NCI-H524 treated with DMSO at 0.1 percent for 48 hours (cell line): ENCODE results near the gene DCP2.

ENCODE experiments used
- DNase-seq: peaks from one replicate; lab custom pipeline; 2025; lab: John Stamatoyannopoulos, UW

Gene DCP2

DNA sequence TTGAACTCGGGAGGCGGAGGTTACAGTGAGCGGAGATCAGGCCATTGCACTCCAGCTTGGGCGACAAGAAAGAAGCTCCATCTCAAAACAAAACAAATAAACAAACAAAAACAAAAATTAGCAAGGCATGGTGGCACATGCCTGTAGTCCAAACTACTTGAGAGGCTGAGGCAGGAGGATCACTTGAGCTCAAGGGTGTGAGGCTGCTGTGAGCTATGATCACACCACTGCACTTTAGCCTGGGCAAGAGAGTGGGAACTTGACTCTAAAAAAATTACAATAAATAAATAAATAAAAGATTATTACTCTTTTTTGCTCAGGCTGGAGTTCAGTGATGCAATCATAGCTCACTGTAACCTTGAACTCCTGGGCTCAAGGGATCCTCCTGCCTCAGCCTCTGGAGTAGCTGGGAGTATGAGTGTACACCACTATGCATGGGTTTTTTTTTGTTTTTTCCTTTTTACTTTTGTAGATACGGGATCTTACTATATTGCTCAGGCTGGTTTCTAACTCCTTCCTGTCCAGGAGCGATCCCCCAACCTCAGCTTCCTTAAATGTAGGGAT lies 9.0 kb upstream of the DCP2 start:
- no peak for DNase-seq

- DNase-seq: no peak
These were observed 8.0 kb upstream of the DCP2 start for GRCh38 chr5:112968411-112969106.

DNA sequence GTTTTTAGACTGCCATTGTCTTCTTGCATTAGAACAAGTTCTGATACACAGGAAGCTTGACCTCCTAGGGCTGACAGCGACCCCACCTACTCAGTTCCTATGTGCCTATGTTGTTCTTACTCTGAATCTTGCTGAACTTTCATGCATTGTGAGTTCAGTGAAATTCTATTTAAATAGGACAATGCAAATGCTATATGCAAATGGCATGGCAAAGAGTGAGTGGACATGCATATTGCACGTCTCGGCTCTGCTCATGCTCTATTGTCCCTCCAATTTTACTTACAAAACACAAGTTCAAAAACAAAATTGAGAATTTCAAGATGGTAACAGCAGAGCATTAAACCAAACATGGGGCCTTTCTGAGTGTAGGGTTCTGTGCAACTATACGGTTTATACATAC lies 5.3 kb upstream of the DCP2 start:
- DNase-seq: no peak

DNA sequence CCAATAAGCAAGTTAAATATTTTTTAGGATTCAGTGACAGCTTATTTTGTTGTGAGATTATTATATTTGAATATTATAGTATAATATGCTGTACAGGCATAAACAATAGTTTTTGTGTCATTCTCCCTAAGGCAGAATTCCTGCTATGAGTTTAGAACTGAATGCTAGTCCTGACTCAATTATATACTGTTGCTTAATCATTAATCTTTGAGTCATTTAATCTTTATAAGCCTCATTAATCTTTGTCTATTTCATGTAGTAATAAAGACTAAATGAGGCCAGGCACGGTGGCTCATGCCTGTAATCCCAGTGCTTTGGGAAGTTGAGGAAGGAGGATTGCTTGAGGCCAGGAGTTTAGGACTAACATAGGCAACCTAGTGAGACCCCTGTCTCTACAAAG lies 3.6 kb upstream of the DCP2 start:
- no peak for DNase-seq

- DNase-seq: no peak
These were observed 2.7 kb upstream of the DCP2 start for GRCh38 chr5:112973904-112974303.

GRCh38 chr5:112974901-112975300 lies 1.7 kb upstream of the DCP2 start:
- DNase-seq: no peak

- no peak for DNase-seq
These were observed 722 bp upstream of the DCP2 start for GRCh38 chr5:112975721-112976431.

DNA sequence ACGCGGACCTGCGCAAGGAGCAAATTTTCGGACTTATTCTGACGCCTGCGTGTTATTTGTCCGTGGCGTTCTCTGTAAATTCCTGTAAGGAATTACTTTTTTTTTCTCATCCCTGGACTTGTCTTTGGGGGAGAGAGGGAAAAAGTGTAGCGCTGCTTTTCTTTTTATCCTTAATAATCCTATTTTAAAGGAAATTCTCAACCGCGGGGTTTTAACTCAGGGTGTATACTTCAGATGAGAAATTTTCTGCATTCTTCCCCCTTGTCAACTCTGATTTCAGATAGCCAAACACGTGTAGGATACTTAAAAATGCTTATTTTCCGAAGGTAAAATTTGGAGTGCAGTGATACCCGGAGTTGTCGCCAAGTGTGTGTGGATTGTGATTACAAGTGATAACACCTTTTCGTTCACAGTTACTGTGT lies 853 bp downstream of the DCP2 start:
- no peak for DNase-seq

DNA sequence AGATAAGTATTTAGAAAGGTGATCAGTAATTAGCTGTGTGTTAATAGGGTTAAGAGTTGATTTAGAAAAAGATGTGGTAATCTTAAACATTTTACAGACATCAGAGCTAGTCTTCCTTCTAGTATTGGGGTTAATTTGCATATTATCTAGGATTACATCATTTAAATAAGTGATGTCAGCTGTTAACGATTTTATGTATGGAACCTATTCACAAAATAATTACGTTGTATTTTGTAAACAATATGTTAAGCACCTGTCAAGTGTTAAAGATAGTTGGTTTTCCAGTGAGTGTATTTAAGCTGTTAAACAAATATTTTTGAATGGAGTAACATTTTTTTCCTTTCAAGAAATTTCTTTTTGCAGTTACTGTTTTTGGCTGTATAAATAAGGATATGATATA lies 2.2 kb downstream of the DCP2 start:
- no peak for DNase-seq

DNA sequence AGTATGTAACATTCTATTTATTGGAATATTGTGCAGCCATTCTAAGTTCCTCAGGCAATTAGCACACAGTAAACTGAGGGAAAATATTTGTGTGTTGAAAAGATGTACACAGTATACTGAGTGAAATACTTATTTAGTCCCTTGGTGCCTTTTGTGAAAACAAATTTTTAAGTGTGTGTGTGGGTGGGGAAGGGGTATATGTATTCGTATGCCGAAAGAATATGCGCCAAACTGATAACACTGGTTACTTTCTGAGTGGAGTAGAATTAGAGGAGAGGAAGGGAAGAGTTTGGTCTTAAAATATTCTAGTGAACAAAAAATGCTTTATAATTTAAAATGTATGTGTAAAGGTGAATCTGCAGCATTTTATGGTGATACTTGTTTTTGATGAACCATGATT lies 3.1 kb downstream of the DCP2 start:
- DNase-seq: no peak

DNA sequence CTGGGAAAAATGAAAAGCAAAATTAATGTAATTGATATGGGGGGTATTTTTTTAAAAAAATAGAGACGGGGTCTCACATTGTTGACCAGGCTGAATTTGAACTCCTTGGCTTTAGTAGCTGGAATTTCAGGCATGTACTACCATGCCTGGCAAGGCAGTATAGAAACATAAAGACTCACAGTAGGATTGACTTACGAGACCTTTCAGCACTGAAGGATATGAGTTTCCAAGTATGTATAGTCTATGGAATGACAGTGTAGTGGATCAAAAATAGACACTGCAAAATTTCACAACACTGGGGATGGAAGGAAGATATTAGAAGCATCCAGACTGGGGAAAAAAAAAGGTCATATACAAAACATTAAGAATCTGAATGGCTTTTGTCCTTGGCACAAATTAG lies 6.8 kb downstream of the DCP2 start:
- no peak for DNase-seq

- DNase-seq: no peak
These were observed 9.6 kb downstream of the DCP2 start for GRCh38 chr5:112986224-112986623.

DNA sequence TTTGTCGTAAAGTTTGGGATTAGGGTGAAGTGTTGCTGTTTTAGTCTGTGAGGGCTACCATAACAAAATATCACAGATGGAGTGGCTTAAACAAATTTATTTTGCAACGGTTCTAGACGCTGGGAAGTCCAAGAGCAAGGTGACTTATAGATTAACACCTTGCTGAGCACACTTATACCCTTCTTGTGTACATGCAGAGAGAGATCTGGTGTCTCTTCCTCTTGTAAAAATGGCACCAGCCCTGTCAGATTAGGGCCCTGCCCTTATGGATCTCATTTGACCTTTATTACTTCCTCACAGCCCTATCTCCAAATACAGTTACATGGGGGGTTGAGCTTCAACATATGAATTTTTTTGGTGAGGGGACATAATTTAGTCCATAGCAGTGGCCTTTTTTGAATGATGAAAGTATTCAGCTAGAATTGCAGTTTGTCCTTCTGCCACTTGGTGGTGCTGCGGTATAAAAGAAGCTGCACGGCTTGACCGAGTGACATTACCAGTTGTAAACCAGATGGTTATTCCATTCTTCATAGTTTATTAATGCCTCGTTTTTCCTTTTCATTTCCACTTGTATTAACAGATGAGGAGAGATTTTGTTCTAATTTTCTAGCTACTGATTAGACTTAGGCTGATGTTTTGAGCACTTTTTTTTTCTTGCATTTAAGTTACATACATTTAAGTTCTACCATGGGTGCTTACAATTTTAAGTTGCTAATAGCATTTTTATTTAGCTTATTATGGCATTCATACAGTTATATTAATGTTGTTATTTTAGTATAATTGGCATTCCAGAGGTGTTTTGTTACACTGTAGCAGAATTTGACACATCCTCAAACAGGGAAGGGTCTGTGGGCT lies 19.4 kb downstream of the DCP2 start:
- no peak for DNase-seq

DNA sequence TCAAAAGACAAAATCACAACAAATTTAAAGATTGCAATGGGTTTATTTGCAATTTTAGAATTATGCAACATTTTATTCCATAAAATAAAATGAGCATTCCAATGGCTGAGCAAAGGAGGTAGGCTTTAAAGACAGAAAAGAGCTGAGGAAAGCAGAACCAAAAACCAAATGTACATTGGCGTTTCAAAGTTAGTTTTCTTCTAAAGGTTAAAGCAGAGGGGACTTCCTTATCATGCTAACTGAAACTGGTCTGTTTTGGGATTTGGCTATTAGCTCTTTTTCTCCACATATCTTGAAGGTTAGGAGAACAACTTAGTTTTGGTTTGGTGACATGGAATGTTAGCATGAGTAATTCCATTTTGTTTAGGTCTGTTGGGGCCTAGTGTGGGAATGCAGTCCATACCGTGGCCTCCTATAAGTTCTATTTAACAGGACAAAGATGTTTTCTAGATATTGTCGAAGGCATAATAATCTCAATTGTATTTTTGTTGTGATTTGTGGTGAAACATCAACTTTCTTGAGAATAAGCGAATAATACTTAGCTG lies 20.3 kb downstream of the DCP2 start:
- DNase-seq: no peak

DNA sequence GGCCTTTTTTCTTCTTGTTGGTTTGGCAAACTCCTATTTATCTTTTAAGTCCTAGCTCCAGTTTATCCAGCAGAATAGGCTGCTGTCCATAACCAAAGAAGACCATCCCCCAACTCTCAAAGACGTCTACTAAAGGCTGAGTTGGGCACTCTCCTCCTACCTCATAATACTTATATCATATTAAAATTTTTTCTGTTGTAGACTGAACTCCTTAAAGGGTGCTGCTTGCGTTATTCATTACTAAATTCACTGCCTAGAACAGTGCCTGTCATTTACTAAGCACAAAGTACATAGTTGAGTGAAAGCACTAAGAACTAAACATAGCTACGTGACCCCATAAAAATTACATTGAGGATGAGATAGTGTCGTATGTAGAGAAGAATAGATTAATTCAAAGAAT lies 21.7 kb downstream of the DCP2 start:
- no peak for DNase-seq

DNA sequence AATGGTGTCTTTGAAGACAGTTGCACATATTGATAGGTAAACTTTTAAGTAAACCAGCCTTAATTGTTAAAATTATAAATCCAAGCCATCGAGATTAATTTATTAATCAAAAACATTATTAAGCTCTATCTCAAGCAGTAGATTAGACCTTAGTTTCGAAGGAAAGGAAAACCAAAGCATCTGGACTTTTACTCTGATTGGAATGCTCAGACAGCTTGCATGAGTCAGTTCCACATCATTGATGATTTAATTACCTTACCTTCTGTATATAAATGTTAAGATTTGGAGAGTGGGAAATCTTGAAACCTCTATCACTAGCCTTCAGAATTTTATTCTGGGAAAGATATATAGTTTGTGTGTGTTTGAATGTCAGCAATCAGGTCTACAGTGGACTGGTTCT lies 23.9 kb downstream of the DCP2 start:
- DNase-seq: no peak

- DNase-seq: no peak
These were observed 25.8 kb downstream of the DCP2 start for GRCh38 chr5:113002423-113002822.

DNA sequence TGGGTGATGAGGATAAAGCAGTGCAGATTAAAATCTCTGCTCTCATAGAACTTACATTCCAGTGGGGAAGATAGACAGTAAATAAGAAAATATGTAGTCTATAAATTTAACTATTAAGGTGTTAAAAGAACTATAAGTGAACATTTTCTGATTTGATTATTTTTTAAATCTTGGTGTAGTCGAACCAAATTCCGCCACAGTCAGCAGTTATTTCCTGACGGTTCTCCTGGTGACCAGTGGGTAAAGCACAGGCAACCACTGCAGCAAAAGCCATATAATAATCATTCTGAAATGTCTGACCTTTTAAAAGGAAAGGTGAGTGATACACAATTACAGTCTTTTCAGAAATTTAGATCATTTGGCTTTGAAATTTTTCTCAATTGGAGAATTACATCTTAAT lies 27.2 kb downstream of the DCP2 start:
- DNase-seq: no peak

- DNase-seq: no peak
These were observed 28.9 kb downstream of the DCP2 start for GRCh38 chr5:113005454-113005853.

GRCh38 chr5:113017881-113018635 lies 41.5 kb downstream of the DCP2 start:
- no peak for DNase-seq

DNA sequence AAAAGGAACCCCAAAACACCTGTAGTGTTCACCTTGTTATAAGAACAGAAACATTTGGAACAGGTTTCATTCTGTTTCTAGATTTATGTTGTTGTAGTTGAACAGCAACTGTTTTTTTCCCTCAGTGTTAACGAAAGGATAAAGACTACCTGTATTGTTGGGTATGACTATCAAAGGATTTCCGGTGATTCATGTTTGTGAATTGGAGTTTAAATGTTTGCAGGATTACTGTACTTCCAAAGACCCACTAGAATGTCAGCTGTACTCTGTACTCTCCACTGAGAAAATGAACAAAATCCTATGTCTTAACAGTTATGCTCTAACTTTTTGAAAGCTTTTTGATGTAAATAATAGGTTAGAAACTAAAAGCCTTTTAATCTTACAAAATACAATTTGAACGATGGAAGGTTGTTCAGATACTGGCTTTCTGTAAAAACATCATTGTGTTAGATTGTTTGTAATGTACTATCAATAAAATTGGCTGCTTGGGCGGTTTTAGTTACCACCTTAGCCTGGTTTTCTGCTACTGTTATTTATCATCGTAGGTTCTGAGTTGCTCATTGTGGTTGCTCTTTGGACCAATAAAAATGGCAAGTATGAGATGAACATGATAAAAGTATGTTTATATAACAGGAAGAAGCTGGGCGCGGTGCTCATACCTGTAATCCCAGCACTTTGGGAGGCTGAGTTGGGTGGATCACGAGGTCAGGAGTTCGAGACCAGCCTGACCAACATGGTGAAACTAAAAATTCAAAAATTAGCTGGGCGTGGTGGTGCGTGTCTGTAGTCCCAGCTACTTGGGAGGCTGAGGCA lies 44.1 kb downstream of the DCP2 start:
- DNase-seq: no peak
